Stimulated activated CD4-positive, alpha-beta T cell treated with anti-CD3 and anti-CD28 coated beads, TNF-alpha, amount 100 ng/mL, for 24 hours (primary cell): ENCODE measurements around the gene AKAP13.
"Not testable (repeated sequence)": the region's sequence is repeated elsewhere in the genome, so short reads cannot be mapped to it uniquely, and the experiment has no call there.

Source experiments
- DNase-seq, 3 experiments: peaks; one replicate each; pipeline ENCODE4 v3.0.0-alpha.2; 2020; ENCODE audit warnings: low read depth in 3 of 3

The AKAP13 gene

GRCh38 chr15:85412066-85412465 lies 31.7 kb downstream of the AKAP13 start:
- no peak for DNase-seq

GRCh38 chr15:85412956-85413854 lies 32.8 kb downstream of the AKAP13 start:
- DNase-seq, result peak; percentile 42 to 67 (median 61)

- no peak for DNase-seq
These were observed 33.6 kb downstream of the AKAP13 start for GRCh38 chr15:85414037-85414436.

GRCh38 chr15:85414495-85414894 lies 34.1 kb downstream of the AKAP13 start:
- DNase-seq, result no peak

GRCh38 chr15:85414991-85415390 lies 34.6 kb downstream of the AKAP13 start:
- DNase-seq, result no peak

GRCh38 chr15:85415783-85416182 lies 35.4 kb downstream of the AKAP13 start:
- DNase-seq, result no peak

GRCh38 chr15:85417276-85417675 lies 36.9 kb downstream of the AKAP13 start:
- no peak for DNase-seq

GRCh38 chr15:85419161-85419560 lies 38.8 kb downstream of the AKAP13 start:
- DNase-seq, result no peak

- DNase-seq, result no peak
These were observed 40.9 kb downstream of the AKAP13 start for GRCh38 chr15:85421116-85421925.

GRCh38 chr15:85422607-85423006 lies 42.2 kb downstream of the AKAP13 start:
- no peak for DNase-seq

GRCh38 chr15:85423256-85423655 lies 42.9 kb downstream of the AKAP13 start:
- no peak for DNase-seq

GRCh38 chr15:85424154-85424553 lies 43.8 kb downstream of the AKAP13 start:
- no peak for DNase-seq

- no peak for DNase-seq
These were observed 46.1 kb downstream of the AKAP13 start for GRCh38 chr15:85426481-85426880.

- no peak for DNase-seq
These were observed 47.1 kb downstream of the AKAP13 start for GRCh38 chr15:85427286-85428028.

GRCh38 chr15:85429522-85429921 lies 49.1 kb downstream of the AKAP13 start:
- no peak for DNase-seq

GRCh38 chr15:85430406-85431204 lies 50.2 kb downstream of the AKAP13 start:
- DNase-seq, result no peak

GRCh38 chr15:85439996-85440395 lies 59.6 kb downstream of the AKAP13 start:
- no peak for DNase-seq

GRCh38 chr15:85440451-85440850 lies 60.0 kb downstream of the AKAP13 start:
- no peak for DNase-seq

GRCh38 chr15:85441854-85442253 lies 61.5 kb downstream of the AKAP13 start:
- DNase-seq, result not testable (repeated sequence)

- no peak for DNase-seq
These were observed 62.6 kb downstream of the AKAP13 start for GRCh38 chr15:85443046-85443445.

GRCh38 chr15:85443593-85444087 lies 63.2 kb downstream of the AKAP13 start:
- no peak for DNase-seq
